Stimulated activated CD4-positive, alpha-beta T cell treated with anti-CD3 and anti-CD28 coated beads, Interleukin-15, amount 100 ng/mL, for 48 hours (primary cell): Measurements from ENCODE around the gene PARVB.

Source experiments
- DNase-seq, 2 donors: peaks; one replicate each; pipeline ENCODE4 v3.0.0-alpha.2; 2020; ENCODE audit warnings: low read depth in 2 of 2

The PARVB gene

DNA sequence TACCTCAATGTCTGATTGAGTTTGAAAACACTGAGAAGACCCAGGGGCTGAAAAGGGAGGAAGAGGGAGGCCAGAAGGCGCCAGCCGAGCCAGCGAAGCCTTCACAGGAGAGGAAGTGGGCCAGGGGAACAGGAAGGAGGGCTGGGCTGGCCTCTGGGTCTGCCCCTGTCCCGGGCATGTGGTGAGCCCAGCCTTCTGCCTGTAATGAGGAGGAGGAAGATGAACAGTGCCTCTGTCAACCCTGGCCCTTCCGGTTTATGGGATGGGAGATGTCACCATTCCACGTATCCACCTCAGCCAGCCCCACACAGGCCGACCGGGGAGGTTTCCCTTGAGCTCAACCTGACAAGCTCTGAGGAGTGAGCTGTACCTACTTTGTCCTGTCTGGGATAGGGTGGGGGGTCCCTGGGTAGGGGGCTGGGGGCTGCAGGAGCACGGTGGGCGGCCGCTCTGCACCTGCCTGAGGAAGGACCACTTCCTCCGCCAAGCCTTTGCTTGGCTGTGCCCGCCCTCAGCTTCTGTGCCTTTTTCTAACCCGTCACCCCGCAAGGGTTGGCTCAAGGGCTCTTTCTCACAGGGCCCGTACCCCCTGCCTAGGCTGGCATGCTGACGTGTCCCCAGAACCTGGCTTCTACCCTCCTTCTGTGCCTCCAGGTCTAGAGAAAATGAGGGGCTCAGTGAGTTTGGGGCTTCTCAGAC lies 158.6 kb downstream of the PARVB start:
- peak in 1 of 2 donors; percentile 31 for DNase-seq

DNA sequence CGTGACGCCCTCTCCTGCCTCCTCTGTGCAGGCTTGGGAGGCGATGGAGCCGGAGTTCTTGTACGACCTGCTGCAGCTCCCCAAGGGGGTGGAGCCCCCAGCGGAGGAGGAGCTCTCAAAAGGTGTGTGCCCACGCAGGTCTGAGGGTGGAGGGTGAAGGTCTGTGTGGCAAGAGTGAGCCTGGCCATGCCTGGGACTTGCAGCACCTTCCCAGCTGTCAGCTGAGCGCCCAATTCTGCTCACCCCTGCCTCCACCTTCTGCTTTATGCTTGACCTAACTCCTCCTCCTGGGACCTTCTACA lies 159.1 kb downstream of the PARVB start:
- peak in 1 of 2 donors; percentile 8 for DNase-seq

- DNase-seq, result no peak
These were observed 159.9 kb downstream of the PARVB start for GRCh38 chr22:44184006-44184405.

DNA sequence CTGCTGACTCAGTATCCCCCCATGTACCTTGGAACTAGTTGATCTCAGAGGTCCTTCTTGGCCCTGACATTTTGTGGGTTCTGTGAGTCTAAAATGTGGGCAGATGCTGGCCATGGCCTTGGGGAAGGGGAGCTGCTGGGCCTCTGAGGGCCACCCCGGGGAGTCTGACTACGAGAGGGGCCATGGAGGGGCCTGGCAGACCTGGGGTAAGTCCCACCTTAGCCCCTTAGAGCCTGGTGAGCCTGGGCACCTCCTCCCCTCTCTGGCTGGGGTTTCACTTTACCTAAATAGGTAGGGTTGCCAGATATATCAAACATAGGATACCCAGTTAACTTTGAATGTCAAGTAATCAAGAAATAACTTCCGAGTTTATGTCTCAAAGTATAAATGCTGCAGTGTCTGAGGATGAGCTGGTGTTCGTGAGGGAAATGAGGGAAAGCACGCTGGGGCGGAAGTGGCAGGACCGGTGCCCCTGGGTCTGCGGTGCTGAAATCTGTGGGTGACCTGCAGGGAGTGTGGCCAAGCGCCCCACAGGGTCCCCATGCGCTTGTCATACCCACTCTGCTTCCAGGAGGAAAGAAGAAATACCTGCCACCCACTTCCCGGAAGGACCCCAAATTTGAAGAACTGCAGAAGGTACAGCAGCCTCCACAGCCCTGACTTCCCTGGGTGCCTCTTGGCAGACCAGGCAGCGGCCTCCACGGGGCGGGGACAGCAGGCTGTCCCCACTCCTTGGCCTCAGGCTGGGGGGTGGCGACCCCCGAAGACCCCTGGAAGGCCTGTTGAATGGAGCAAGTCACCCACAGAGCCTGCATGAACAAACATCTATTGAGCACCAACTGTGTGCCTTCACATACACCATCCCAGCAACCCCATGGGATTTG lies 161.4 kb downstream of the PARVB start:
- no peak for DNase-seq

- DNase-seq, result no peak
These were observed 162.0 kb downstream of the PARVB start for GRCh38 chr22:44186121-44186510.

DNA sequence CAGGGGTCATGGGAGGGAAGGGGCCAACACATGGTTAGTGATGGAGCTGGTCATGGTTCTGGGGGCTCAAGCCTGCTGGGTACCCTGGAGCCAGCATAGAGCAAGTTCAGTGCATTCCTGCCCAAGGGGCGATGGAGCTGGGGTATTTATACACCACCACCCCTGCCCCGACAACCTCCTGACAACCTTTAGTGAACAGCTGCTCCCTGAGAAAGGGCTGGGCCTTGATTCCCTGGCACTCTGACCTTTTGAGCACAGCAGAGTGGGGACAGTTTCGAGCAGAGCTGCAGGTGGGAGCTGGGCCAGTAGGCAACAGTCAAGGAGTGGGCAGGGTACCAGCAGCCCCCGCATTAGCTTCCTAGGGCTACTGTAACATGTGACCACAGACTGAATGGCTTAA lies 162.6 kb downstream of the PARVB start:
- no peak for DNase-seq

DNA sequence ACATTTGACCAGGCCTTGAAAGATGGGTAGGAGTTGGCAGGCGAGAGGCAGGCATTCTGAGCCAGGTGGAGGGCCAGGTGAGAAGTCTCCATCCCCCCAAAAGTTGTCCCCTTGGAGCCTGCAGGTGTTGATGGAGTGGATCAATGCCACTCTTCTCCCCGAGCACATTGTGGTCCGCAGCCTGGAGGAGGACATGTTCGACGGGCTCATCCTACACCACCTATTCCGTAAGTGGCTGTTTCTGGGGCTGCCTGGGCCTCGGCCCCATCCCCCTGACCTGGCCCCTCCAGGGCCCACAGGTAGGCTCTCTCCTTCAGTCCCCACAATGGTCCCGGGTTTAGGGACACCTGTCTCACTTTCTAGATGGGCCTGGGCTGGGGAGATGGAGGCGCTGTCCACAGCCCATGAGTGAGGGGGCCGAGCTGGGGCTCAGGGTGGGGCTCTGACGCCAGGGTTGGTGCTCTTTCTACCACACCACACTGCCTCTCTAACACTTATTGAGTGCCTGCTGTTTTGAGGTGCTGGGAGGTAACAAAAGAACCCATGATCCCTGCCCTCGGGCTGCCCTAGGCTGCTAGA lies 163.6 kb downstream of the PARVB start:
- no peak for DNase-seq

- DNase-seq, result no peak
These were observed 164.2 kb downstream of the PARVB start for GRCh38 chr22:44188316-44188715.

- no peak for DNase-seq
These were observed 165.0 kb downstream of the PARVB start for GRCh38 chr22:44188986-44189630.

DNA sequence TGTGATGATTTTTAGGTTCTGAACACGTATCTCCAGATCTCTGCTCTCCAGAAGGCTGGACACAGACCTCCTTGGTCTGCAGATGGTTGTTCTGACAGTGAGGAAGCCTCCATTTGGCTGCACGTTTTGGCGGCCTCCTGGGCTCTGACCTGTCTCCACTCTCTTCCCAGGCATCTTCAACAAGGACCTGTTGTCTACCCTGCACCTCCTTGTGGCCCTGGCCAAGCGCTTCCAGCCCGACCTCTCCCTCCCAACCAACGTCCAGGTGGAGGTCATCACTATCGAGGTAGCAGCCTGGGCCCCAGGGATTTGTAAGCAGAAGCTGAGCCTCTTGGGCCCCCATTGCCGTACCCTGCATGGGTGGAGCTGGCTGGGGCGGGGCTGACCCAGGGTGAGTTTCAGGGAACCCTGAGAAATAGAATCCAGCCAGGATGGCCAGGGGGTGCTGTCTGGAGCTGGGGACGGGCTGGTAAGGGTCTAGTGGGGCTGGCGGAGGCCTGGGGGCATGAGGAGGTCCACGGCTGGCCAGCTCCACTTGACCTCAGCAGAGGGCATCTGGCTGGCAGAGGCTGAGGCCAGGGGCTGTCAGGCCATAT lies 166.4 kb downstream of the PARVB start:
- no peak for DNase-seq

DNA sequence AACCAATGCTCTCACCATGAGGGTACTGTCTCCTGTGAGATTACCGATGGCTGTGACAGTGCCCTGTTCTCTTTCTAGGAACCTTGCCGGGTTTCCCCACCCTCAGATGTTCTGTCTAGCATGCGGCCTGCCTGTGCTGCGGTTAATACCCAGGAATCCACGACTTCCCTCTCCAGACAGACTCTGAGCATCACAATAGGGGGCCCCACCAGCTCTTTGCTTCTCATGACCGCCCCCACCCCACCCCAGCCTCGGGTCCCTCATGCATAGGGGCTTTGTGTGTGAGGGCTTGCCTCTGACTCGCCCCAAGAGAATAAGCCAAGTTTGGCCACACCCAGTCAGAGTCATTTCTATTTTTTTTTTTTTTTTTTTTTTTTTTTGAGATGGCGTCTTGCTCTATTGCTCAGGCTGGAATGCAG lies 166.9 kb downstream of the PARVB start:
- peak in 1 of 2 donors; percentile 25 for DNase-seq

- peak in 1 of 2 donors; percentile 33 for DNase-seq
These were observed 168.2 kb downstream of the PARVB start for GRCh38 chr22:44192098-44192815.

DNA sequence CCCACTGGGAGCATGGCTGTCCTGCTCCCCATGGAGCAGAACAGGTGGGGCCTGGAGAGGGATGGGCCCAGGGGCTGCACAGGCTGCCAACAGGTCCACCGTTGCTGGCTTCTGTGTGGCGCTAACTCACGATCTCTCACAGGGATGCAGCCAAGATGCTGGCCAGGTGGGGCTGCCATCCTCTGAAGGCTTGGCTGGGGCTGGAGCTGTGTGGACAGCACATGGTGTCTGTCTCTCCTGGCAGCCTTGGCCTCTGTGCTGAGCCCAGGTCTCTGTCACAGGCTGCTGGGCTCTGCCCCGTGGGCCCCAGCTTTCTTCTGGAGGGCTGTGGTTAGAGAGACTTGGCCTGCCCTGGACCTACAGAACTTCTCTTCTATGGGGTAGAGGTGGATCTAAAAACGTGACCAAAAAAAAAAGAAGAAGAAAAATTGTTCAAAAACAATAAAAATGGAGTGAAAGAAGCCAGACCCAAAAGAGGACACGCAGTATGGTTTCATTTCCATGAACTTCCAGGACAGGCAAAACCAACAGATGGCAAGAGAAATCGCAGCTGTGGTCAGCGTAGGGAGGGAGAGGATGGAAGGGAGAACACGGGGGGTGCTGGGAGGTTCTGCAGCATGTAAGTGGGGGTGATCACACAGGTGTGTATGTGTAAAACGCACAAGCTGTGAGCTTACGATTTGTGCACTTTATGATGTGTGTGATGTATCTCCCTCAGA lies 168.9 kb downstream of the PARVB start:
- no peak for DNase-seq

- no peak for DNase-seq
These were observed 169.4 kb downstream of the PARVB start for GRCh38 chr22:44193535-44193891.

- DNase-seq, result no peak
These were observed 170.5 kb downstream of the PARVB start for GRCh38 chr22:44194569-44194968.

DNA sequence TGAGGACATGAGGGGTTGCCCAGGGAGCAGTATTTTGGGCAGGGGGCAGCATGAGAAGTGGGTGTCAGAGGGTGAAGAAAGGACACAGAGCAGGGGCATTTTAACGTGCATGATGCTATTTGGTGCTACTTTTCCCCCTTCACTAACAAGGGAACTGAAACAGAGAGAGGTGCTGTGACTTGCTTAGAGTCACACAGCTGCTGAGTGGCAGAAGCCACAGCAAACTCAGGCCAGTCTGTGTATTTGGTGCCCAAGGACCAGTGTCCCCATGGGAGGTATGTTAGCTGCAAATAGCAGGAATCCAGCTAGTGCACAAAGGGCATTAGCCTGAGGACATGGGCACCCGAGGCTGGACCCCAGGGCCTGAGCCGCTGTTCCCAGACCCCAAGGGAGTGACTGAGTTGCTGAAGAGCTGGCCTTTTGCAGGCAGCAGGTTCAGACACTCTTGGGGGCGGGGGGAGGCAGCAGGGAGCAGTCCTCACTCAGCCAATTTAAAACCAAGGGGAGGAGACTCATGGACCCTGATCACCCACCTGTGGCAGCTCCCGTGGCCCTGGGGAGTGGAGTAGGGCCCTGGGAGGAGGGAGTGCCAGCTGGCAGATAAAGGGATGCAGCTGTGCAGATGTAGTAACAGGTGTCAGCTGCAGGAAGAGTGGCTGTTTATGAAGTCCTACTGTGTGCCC lies 171.2 kb downstream of the PARVB start:
- DNase-seq, result no peak

- no peak for DNase-seq
These were observed 172.1 kb downstream of the PARVB start for GRCh38 chr22:44196241-44196640.

GRCh38 chr22:44196731-44197131 lies 172.6 kb downstream of the PARVB start:
- no peak for DNase-seq

DNA sequence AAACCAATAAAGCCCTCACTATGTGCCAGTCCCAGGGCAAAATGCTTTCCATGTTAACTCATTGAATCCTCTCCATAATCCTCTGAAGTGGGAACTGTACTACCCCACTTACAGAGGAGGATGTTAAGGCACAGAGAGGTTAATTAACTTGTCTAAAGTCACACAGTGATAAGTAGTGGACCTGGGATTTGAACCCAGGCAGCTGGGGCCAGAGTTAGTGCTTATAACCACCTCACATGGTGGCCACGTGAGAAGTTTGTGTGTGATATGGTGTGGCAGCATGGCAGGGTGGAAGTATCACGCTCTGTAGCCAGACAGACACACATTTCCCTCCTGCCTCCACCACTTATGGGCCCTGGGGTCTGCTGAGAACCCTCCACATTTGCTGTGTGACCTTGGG lies 173.2 kb downstream of the PARVB start:
- DNase-seq, result no peak

DNA sequence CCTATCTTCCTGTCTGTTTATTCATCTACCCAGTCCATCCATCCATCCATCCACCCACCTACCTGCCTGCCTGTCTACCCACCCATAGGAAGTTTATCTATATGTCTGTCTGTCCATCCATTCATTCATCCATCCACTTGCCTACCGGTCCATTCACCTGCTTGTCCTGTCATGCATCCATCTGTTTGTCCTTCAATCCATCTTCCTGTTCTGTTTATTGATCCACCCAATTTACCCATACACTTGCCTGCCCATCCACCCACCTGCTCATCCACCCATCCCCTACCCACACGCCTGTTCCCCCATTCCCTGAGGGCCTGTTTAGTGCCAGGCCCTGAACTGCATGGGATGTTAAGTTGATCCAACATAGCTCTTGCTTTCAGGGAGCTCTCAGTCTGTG lies 175.1 kb downstream of the PARVB start:
- no peak for DNase-seq
